GM21515 (cell line): ENCODE measurements around the gene GLRX3.
A peak's percentile ranks its signal among the peaks of the same experiment; 100 is the strongest.
"Not testable (repeated sequence)": the region's sequence is repeated elsewhere in the genome, so short reads cannot be mapped to it uniquely, and the experiment has no call there.

Source experiments
- ATAC-seq: cut with Tn5 transposase; IDR thresholded peaks from one replicate; pipeline ENCODE4 v1.9.1; 2021; ENCODE audit not compliant: unreplicated experiment

The GLRX3 gene

DNA sequence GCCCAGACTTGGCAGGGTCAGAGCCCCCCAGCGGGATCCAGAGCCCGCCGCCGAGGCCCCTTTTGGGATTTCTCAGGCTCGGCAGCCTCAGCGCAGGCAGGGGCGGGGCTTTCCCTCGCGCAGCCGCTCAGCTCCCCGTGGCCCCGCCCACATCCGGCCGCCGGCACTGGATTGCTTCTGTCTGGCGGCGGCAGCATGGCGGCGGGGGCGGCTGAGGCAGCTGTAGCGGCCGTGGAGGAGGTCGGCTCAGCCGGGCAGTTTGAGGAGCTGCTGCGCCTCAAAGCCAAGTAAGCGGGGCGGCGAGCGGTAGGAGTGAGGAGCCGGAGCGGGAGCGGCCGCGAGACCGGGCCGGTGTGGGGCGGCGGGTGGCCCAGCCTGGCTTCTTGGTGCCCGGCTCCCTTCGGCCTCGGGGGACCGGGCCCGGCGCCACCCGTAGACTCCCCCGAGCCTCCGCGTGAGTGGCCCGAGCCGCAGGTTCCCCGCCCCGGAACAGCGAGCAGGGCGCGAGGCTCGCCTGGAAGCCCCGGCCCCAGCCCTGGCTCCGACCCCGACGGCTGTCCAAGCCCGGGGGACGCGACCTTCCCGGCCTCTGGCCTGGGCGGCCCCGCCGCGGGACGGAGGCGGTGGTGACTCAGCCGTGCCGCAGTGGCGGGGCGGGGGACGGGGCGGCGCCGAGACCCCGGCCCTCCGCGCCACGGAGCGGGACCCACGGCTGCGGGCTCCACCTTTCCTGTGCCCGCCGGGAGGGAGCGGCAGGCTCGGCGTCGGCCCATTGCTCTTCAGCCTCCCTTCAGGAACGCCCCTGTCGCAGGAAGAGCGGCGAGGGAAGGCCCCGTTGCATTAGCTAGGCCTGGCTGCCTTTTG lies at the start of gene GLRX3:
TSS of gene GLRX3 (plus strand) at position 166 of the 864 bp plus-strand sequence. CDS start at position 196, 30 bp downstream.
- peak; percentile 83 for ATAC-seq

DNA sequence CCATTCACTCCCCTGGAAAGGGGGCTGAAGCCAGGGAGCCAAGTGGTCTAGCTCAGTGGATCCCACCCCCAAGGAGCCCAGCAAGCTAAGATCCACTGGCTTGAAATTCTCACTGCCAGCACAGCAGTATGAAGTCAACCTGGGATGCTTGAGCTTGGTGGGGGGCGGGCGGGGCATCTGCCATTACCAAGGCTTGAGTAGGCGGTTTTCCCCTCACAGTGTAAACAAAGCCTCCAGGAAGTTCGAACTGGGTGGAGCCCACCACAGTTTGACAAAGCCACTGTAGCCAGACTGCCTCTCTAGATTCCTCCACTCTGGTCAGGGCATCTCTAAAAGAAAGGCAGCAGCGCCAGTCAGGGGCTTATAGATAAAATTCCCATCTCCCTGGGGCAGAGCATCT lies 45.6 kb upstream of the GLRX3 start:
- ATAC-seq, result not testable (repeated sequence)

- ATAC-seq, result no peak
Observed at GRCh38 chr10:130099344-130099743, 36.8 kb upstream of the GLRX3 start.

DNA sequence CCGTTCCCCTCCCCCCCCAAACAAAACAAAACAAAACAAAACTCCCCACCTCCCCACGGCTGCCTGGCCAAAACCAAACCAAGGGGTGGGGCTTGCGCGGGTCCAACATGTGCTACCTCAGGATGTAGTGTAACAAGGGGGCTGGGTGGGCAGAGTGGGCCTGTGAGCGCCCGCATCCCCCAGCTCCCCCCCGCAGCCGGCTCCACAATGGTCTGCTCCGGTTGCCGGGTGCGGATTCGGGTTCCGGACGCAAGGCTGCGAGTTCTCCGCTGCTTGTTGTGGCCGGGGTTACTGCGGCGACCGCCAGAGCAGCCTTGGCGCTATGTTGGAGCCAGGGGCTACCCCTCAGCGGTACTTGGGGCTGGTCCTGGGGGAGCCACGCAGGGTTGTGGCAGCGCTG lies 30.5 kb upstream of the GLRX3 start:
- ATAC-seq, result no peak

DNA sequence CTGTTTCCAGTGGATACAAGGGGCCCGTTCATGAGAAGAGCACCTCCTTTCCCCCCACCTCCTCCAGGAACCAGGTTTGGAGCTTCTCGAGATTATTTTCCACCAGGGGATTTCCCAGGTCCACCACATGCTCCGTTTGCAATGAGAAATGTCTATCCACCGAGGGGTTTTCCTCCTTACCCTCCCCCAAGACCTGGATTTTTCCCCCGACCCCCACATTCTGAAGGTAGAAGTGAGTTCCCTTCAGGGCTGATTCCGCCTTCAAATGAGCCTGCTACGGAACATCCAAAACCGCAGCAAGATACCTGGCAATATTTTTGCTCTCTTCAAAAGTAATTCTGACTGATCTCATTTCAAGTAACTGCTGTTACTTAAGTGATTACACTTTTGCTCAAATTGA lies 28.0 kb upstream of the GLRX3 start:
- ATAC-seq, result not testable (repeated sequence)

GRCh38 chr10:130108934-130109604 lies 27.1 kb upstream of the GLRX3 start:
- ATAC-seq, result no peak

DNA sequence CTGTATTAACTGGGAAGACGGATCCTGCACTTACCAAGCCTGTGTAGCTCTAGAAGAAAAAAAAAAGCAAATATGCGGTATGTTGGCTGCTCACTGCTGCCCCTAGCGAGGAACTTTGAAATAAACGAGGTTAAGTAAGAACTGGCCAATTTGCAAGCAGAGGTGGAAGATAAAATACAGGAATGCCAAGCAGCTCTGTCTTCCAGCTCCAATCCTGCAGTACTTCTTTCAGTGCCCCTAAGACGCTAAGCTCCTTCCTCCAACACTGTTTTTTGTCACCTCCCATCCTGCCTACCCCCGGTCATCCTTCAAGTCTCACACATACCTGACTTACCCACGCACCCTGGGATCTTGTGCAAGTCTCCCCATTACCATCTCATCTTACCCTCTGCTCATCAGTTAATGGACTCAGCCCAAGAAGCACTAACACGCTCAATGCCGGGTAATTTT lies 26.4 kb upstream of the GLRX3 start:
- ATAC-seq, result no peak

DNA sequence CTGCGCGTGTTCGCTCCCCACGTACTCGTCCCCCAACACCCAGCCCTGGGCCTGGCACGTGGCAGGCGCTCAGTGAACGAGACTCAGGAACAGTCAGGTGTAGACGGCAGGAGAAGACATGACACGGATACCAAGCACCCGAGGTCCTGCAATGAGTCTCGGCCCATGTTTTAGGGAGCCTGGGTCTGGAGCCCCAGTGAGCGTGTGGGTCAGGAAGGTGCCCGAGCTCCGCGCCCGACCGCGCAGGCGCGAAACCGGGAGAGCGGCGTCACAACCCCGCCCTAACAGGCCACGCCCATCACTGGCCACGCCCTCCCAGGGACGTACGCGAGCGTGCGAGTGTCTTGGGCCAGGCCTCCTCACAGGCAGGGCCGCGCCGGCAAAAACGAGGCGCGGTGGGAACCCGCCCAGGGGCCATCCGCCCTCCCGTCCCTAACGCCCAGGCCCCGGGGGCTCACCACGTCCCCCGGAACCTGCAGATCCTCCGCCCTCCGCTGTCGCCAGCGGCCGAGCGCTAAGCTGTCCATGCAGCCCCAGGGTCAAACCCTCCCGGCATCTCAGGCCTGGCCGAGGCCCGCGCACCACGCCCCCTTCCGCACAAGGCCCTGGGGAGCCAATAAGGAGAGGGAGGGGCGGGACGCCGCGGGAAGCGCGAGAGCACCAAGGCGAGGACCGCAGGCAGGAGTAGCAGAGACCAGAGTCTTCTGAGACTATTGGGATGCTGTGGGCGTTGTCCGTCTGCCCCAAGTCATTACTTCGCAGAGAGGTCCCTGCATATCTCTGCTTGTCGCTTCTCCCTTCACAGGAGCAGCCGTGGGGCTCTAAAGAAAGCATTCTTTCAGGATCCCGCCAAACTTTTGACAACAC lies 25.7 kb upstream of the GLRX3 start, which contains the start of gene C10orf143:
TSS of gene C10orf143 (minus strand) at position 585 of the 867 bp plus-strand sequence. CDS start at position 527, 58 bp downstream.
- ATAC-seq, result peak; percentile 84

DNA sequence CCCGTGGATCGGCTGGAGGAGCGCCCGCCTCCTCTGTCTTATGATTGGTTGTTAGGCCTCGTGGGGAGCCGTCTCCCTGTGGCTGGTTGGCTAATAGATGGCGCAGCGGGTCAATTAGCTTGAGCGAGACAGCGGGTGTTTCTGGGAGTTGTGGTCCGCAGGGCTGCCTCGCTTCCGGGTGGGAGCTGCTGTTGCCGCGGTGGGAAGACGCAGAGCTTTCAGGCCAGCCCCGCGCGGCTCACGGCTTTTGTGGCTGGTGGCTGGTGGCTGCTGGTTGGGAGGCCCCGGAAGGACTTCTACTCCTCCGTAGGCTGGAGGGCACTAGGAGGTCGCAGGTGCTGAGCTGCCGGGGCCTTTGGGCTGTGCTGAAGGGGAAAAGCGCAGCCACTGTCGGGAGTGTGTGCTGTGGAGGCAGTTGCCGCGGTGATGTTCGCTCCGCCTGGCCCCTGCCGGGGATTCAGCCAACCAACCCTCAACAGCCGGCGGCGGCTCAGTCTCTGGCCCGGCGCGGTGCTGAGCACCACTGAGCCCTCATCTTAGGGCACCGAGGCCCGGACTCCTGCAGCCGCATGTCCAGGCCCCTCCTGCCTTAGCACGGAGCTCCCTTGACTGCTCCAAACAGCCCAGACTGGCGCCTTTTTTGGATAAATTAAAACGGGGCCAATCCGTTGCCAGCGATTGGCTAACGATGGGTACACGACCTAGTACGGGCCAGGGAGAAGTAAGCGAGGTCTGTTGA lies 24.9 kb upstream of the GLRX3 start:
- ATAC-seq, result peak; percentile 89

DNA sequence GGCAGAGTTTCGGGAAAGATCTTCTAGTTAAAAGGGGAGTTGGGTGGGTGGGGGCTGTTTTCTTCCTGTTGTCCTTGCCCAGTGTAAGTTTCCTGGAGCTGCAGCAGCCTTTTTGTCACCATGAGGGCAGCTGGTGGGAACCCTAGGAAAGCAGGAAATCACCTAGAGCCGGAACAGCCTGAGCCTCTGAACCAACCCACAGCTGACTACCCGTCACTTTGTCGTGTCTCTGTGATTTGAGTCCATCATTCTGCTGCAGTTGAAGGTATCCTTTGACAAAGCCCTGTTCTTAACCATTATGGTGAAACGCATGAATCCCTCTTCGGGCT lies 24.4 kb upstream of the GLRX3 start:
- ATAC-seq, result no peak

GRCh38 chr10:130112821-130113220 lies 23.4 kb upstream of the GLRX3 start:
- no peak for ATAC-seq

DNA sequence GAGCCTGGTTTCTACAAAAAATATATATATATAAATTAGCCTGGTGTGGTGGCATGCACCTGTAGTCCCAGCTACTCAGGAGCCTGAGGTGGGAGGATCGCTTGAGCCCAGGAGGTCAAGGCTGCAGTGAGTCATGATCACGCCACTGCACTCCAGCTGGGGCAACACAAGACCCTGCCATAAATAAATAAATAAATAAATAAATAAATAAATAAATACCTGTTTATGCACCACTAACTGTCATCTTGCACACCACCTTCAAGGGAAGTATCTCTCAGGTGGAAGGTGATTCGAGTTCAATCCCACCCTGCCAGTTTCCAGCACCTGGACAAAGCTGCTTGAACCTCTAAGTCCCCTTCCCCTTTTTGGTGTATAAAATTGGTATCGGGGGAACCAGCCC lies 19.2 kb upstream of the GLRX3 start:
- not testable (repeated sequence) for ATAC-seq

GRCh38 chr10:130117535-130117934 lies 18.7 kb upstream of the GLRX3 start:
- ATAC-seq, result not testable (repeated sequence)

DNA sequence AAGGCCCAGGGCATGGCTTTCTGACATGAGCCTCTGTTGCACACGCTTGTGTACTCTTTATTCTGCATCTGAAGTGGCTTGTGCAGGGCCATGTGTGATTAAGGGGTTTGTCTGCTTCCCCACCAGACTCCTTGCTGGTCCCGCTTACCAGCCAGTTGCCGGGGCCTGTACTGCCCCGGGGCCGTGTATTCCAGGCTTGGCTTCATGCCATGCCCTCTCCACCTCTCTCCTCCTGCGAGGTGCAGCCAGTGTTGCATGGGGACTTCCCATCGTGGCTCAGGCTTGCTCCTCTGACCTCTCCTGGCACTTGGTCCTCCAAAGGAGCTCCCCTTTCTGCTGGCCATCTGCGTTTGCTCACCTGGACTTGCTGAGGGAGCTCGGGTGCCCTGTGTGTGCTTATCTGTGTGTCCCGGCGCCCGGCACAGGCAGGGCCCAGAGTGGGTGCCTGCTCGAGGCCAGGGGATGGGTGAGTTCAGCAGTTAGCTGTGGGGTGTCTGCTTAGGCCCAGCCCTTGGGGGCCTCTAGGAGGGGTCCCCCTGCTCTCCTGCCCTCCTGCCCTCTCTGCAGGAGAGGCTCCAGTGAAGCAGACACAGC lies 14.6 kb upstream of the GLRX3 start:
- no peak for ATAC-seq

GRCh38 chr10:130127364-130128061 lies 8.7 kb upstream of the GLRX3 start:
- peak; percentile 94 for ATAC-seq

DNA sequence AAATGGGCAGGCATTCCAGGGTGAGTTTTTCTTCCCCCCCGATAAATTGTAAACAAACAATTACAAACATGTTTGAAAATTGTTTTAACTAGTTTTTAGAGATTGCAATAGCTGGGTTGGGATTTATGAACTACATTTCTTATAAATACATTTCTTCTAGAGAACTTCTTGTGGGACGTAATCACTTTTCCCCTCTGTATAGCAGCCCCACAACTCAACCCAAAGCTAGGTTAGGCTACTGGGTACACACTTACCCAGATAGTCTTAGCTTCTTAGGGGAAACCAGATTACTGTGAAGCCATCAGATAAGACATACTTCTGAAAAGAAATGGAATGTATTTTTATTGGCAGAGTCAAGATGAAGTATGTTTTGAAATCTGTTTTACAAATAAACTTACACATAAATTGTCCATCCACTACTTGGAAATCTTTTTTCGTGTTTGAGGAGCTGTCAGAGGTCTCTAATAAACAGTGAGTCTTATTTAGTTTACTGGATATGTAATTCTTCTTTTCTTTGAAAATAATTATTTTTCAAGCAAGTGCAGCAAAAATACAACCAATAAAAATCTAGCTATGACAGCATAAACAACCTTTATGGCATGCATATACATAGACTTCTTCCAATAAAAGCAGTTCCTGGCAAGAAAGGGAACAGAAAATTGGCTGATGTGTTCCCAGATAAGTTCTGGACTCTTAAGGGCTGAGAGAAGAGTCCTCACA lies 8.0 kb upstream of the GLRX3 start:
- ATAC-seq, result no peak

GRCh38 chr10:130128922-130129321 lies 7.3 kb upstream of the GLRX3 start:
- no peak for ATAC-seq

DNA sequence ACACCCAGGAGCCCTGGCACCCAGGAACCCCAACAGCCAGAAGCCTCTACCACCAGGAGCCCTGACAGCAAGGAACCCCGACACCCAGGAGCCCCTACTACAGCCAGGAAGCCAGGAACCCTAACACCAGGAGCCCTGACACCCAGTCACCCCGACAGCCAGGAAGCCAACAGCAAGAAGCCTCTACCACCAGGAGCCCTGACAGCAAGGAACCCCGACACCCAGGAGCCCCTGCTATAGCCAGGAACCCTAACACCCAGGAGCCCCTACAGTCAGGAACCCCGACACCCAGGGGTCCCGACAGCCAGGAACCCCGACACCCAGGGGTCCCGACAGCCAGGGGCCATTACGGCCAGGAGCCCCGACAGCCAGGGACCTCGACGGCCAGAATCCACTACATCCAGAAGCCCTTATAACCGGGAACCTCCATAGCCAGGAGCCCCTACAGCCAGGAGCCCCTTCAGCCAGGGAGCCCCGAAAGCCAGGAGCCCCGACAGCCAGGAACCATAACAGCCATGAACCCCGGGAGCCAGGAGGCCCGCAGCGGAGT lies 440 bp upstream of the GLRX3 start:
- peak; percentile 11 for ATAC-seq

DNA sequence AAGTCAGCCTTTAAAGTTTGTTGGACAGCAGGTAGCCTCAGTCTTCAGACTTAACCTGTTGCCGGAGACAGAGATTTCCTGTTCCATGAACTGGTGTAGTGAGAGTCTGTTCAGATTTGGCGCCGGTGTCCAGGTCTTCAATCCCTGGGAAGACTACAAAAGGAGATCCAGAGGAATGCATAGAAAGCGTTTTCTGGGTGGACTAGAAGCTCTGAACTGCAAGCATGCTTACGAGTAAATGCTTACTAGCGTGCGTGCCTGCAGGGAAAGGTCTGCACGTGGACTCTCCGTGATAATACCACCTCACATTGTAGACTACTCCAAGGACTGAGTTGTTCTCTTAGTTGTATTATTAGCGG lies 878 bp downstream of the GLRX3 start:
- no peak for ATAC-seq
